SH-SY5Y (cell line): ENCODE data around the gene ANKK1.

Experiments used
- GATA2 ChIP-seq: IDR thresholded peaks from 2 replicates; pipeline ENCODE4 v1.6.1; 2011; ENCODE audit warnings: mild to moderate bottlenecking, low read depth, low read length
- GATA3 ChIP-seq: IDR thresholded peaks from 2 replicates; pipeline ENCODE4 v1.6.1; 2011; ENCODE audit warnings: low read depth, mild to moderate bottlenecking, low read length, moderate library complexity

DNA sequence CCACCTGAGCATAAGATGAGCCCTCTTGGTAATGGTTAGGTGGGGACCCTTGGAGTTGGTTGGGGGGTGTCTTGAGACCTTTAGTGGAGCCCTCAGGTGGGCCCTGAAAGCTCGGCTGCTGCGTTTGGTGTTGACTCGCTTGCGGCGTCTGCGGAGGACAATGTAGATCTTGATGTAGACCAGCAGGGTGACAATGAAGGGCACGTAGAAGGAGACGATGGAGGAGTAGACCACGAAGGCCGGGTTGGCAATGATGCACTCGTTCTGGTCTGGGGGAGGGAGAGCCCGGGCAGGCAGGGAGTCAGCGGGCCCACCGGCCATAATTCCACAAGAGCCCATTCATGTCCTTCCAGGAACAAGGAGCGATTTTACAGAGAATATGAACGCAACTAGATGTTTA is 27.8 kb downstream of the ANKK1 start:
- no peak for TF ChIP-seq GATA3
- no peak for TF ChIP-seq GATA2
